Activated T-cell treated with anti-CD3 and anti-CD28 coated beads, Interleukin-2, amount 50 U/mL, for 24 hours (primary cell): ENCODE data around the gene GSK3B.
"Not testable (repeated sequence)": the region's sequence is repeated elsewhere in the genome, so short reads cannot be mapped to it uniquely, and the experiment has no call there.

Experiments
- DNase-seq: peaks from one replicate; pipeline ENCODE4 v3.0.0-alpha.2; 2020
- H3K27ac Mint-ChIP-seq: 2 replicates; pipeline ENCODE4 v1.8.0; 2020; ENCODE audit warnings: mild to moderate bottlenecking, mixed read lengths
- H3K27me3 Mint-ChIP-seq: 2 replicates; pipeline ENCODE4 v1.8.0; 2020; ENCODE audit warnings: mixed read lengths
- H3K36me3 Mint-ChIP-seq: 2 replicates; pipeline ENCODE4 v1.8.0; 2020; ENCODE audit warnings: low read depth, mixed read lengths
- H3K4me1 Mint-ChIP-seq: 2 replicates; pipeline ENCODE4 v1.8.0; 2020; ENCODE audit warnings: low read depth, mixed read lengths
- H3K4me3 Mint-ChIP-seq: 2 replicates; pipeline ENCODE4 v1.8.0; 2020; ENCODE audit warnings: mild to moderate bottlenecking, moderate library complexity, mixed read lengths
- H3K9me3 Mint-ChIP-seq: 2 replicates; pipeline ENCODE4 v1.8.0; 2020; ENCODE audit warnings: mixed read lengths

GSK3B gene

GRCh38 chr3:119894195-119894594 is 200.1 kb downstream of the GSK3B start:
- DNase-seq, result no peak
- H3K4me3 Mint-ChIP-seq, result no peak overlapping the region
- peaks cover 29% of the 10 kb centered on the region for H3K4me1 Mint-ChIP-seq
- H3K9me3 Mint-ChIP-seq, result peaks cover under 1% of the 10 kb centered on the region
- H3K27me3 Mint-ChIP-seq, result no peaks in the 10 kb centered on the region
- H3K36me3 Mint-ChIP-seq, result peaks cover 32% of the 10 kb centered on the region
- peak overlapping the region; percentile 40 for H3K27ac Mint-ChIP-seq

- Mint-ChIP-seq H3K9me3 (peaks cover 4% of the 10 kb centered on the region), H3K27me3 (no peaks in the 10 kb centered on the region), H3K4me1 (peaks cover 24% of the 10 kb centered on the region), H3K36me3 (peaks cover 32% of the 10 kb centered on the region), H3K4me3 (no peak overlapping the region), H3K27ac (peak overlapping the region; percentile 40)
- no peak for DNase-seq
Observed at GRCh38 chr3:119893769-119894168, 200.5 kb downstream of the GSK3B start.

- Mint-ChIP-seq H3K27ac (no peak overlapping the region), H3K27me3 (no peaks in the 10 kb centered on the region), H3K4me3 (no peak overlapping the region), H3K4me1 (peaks cover 26% of the 10 kb centered on the region), H3K9me3 (peaks cover 8% of the 10 kb centered on the region), H3K36me3 (peaks cover 45% of the 10 kb centered on the region)
- no peak for DNase-seq
Observed at GRCh38 chr3:119891944-119892721, 202.1 kb downstream of the GSK3B start.

GRCh38 chr3:119888681-119889080 is 205.6 kb downstream of the GSK3B start:
- H3K4me3 Mint-ChIP-seq, H3K27ac Mint-ChIP-seq, DNase-seq, H3K9me3 Mint-ChIP-seq, H3K27me3 Mint-ChIP-seq: not testable (repeated sequence)
- H3K36me3 Mint-ChIP-seq, result peaks cover 42% of the 10 kb centered on the region
- H3K4me1 Mint-ChIP-seq, result peaks cover 26% of the 10 kb centered on the region

GRCh38 chr3:119885746-119886530 is 208.3 kb downstream of the GSK3B start:
- Mint-ChIP-seq H3K27ac (no peak overlapping the region), H3K36me3 (peaks cover 53% of the 10 kb centered on the region)

GRCh38 chr3:119884161-119884557 is 210.1 kb downstream of the GSK3B start:
- Mint-ChIP-seq H3K9me3 (peaks cover 7% of the 10 kb centered on the region), H3K4me3 (no peak overlapping the region), H3K27ac (no peak overlapping the region), H3K27me3 (no peaks in the 10 kb centered on the region), H3K4me1 (peaks cover 13% of the 10 kb centered on the region), H3K36me3 (peaks cover 55% of the 10 kb centered on the region)
- DNase-seq, result no peak

More at GRCh38 chr3:119885746-119886530, 208.3 kb downstream of the GSK3B start:
- no peak overlapping the region for H3K4me3 Mint-ChIP-seq
- H3K4me1 Mint-ChIP-seq, result peaks cover 13% of the 10 kb centered on the region
- no peaks in the 10 kb centered on the region for H3K27me3 Mint-ChIP-seq
- no peak for DNase-seq
- H3K9me3 Mint-ChIP-seq, result peaks cover 8% of the 10 kb centered on the region

GRCh38 chr3:119883461-119884160 is 210.6 kb downstream of the GSK3B start:
- Mint-ChIP-seq H3K27me3 (no peaks in the 10 kb centered on the region), H3K4me3 (no peak overlapping the region), H3K27ac (no peak overlapping the region), H3K4me1 (peaks cover 13% of the 10 kb centered on the region), H3K9me3 (peaks cover 4% of the 10 kb centered on the region), H3K36me3 (peaks cover 51% of the 10 kb centered on the region)
- no peak for DNase-seq

- Mint-ChIP-seq H3K27me3 (no peaks in the 10 kb centered on the region), H3K9me3 (no peaks in the 10 kb centered on the region), H3K4me1 (peaks cover 3% of the 10 kb centered on the region), H3K4me3 (no peak overlapping the region), H3K36me3 (peaks cover 39% of the 10 kb centered on the region), H3K27ac (no peak overlapping the region)
- no peak for DNase-seq
Observed at GRCh38 chr3:119880966-119881365, 213.3 kb downstream of the GSK3B start.

GRCh38 chr3:119873646-119874045 is 220.6 kb downstream of the GSK3B start:
- Mint-ChIP-seq H3K4me1 (peaks cover 19% of the 10 kb centered on the region), H3K4me3 (no peak overlapping the region), H3K36me3 (peaks cover 27% of the 10 kb centered on the region), H3K27me3 (no peaks in the 10 kb centered on the region), H3K27ac (no peak overlapping the region), H3K9me3 (no peaks in the 10 kb centered on the region)
- no peak for DNase-seq

- Mint-ChIP-seq H3K36me3 (peaks cover 32% of the 10 kb centered on the region), H3K27me3 (no peaks in the 10 kb centered on the region), H3K4me1 (peaks cover 19% of the 10 kb centered on the region), H3K9me3 (no peaks in the 10 kb centered on the region), H3K27ac (no peak overlapping the region), H3K4me3 (no peak overlapping the region)
- no peak for DNase-seq
Observed at GRCh38 chr3:119872773-119873172, 221.5 kb downstream of the GSK3B start.

GRCh38 chr3:119871571-119871970 is 222.7 kb downstream of the GSK3B start:
- H3K4me3 Mint-ChIP-seq, result no peak overlapping the region
- DNase-seq, result no peak
- H3K9me3 Mint-ChIP-seq, result no peaks in the 10 kb centered on the region
- H3K27ac Mint-ChIP-seq, result no peak overlapping the region
- no peaks in the 10 kb centered on the region for H3K27me3 Mint-ChIP-seq
- peaks cover 39% of the 10 kb centered on the region for H3K36me3 Mint-ChIP-seq
- peaks cover 19% of the 10 kb centered on the region for H3K4me1 Mint-ChIP-seq

- H3K9me3 Mint-ChIP-seq, result no peaks in the 10 kb centered on the region
- peaks cover 19% of the 10 kb centered on the region for H3K4me1 Mint-ChIP-seq
- peaks cover 43% of the 10 kb centered on the region for H3K36me3 Mint-ChIP-seq
- no peak for DNase-seq
- no peak overlapping the region for H3K4me3 Mint-ChIP-seq
- no peak overlapping the region for H3K27ac Mint-ChIP-seq
- H3K27me3 Mint-ChIP-seq, result no peaks in the 10 kb centered on the region
Observed at GRCh38 chr3:119870512-119870911, 223.7 kb downstream of the GSK3B start.

GRCh38 chr3:119864476-119864875 is 229.8 kb downstream of the GSK3B start:
- Mint-ChIP-seq H3K36me3 (peaks cover 73% of the 10 kb centered on the region), H3K27ac (no peak overlapping the region), H3K27me3 (no peaks in the 10 kb centered on the region), H3K4me3 (no peak overlapping the region), H3K9me3 (peaks cover 2% of the 10 kb centered on the region), H3K4me1 (peaks cover 2% of the 10 kb centered on the region)
- no peak for DNase-seq

- H3K9me3 Mint-ChIP-seq, result peaks cover 5% of the 10 kb centered on the region
- peaks cover 2% of the 10 kb centered on the region for H3K4me1 Mint-ChIP-seq
- peak overlapping the region; percentile 50 for H3K27ac Mint-ChIP-seq
- no peak for DNase-seq
- H3K36me3 Mint-ChIP-seq, result peaks cover 80% of the 10 kb centered on the region
- H3K4me3 Mint-ChIP-seq, result no peak overlapping the region
- no peaks in the 10 kb centered on the region for H3K27me3 Mint-ChIP-seq
Observed at GRCh38 chr3:119862616-119863015, 231.6 kb downstream of the GSK3B start.
